Measurements from ENCODE around the gene CFAP77.

DNA sequence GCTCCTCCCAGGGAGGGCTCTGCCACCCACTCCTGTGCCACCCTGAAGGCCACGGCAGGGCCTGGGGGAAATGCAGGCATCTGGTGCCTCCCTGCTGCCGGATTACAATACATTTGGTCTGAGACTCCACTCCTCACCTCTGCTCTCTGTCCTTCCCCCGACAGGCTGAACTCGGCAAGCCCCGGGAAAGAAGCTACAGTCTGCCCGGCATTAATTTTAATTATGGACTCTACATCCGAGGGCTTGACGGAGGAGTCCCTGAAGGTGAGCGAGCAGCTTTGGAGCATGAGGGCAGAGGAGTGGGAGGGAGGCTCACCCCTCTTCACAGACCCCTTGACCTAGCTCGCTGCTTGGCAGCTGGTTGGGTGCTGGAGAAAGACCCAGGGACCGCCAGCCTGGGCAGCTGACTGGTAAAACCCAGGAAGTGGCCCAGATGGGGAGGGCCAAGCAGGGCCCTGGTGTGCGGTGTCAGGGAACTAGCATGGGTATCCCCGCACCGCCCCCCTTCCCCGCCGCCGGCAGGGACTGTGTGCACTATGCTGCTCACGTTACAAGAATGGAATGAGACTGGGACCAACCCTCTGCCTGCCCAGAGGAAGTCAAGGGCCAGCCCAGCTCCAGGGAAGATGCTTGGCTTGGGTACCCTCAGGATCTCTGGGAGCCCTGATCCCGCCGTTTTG lies 88.7 kb downstream of the CFAP77 start:
- no peak for TF ChIP-seq POLR2A (IDR thresholded peaks at IDR 0.05; ENCODE audit: extremely low read depth, insufficient read length)
- TF ChIP-seq MYC (IDR thresholded peaks at IDR 0.05; ENCODE audit: low read depth, low read length), result no peak
- TF ChIP-seq, protein P1, sequence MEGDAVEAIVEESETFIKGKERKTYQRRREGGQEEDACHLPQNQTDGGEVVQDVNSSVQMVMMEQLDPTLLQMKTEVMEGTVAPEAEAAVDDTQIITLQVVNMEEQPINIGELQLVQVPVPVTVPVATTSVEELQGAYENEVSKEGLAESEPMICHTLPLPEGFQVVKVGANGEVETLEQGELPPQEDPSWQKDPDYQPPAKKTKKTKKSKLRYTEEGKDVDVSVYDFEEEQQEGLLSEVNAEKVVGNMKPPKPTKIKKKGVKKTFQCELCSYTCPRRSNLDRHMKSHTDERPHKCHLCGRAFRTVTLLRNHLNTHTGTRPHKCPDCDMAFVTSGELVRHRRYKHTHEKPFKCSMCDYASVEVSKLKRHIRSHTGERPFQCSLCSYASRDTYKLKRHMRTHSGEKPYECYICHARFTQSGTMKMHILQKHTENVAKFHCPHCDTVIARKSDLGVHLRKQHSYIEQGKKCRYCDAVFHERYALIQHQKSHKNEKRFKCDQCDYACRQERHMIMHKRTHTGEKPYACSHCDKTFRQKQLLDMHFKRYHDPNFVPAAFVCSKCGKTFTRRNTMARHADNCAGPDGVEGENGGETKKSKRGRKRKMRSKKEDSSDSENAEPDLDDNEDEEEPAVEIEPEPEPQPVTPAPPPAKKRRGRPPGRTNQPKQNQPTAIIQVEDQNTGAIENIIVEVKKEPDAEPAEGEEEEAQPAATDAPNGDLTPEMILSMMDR (IDR thresholded peaks at IDR 0.05; ENCODE audit: low read depth, low read length), result no peak

Measured in NB4 (cell line).